OCI-M1 (cell line): ENCODE results near the gene FAM13B.

Experiments used
- DNase-seq: peaks from one replicate; lab custom pipeline; 2025; lab: John Stamatoyannopoulos, UW

The FAM13B gene

GRCh38 chr5:137899493-137899892 is 133.4 kb downstream of the FAM13B start:
- DNase-seq = no peak

- no peak for DNase-seq
Measured at GRCh38 chr5:137896560-137896959, 136.3 kb downstream of the FAM13B start.

DNA sequence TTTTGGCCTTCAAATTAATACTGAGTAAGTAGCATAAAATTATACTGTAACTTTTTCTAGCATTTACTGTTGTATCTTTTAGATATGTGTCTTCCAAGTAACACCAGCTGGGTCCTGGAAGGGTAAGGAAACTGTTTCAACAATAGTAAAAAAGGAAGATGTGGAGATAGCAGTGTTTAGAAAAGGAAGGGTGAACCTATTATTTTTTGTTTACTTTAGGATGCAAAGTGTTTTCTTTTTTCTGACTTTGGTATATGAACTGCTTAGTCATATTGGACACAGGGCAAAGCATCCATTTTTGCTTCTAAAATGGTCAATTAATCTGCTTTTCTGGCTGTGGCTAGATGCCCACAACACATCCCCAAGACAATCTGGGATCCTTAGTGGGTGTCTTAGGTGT is 138.3 kb downstream of the FAM13B start:
- no peak for DNase-seq

DNA sequence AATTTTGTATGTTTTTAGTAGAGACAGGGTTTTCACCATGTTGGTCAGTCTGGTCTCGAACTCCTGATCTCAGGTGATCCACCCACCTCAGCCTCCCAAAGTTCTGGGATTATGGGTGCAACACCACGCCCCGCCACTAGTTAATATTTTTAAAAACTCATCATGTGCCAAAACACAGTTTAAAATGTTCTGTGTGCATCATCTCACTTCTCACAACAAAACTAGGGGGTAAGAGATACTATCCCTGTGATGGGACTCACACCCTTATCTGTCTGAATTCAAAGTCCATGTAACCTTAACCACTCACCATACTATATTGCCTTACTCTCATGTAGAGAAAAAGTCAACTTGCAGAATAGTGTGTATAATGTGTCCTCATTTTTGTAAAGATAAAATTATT is 141.0 kb downstream of the FAM13B start:
- no peak for DNase-seq

DNA sequence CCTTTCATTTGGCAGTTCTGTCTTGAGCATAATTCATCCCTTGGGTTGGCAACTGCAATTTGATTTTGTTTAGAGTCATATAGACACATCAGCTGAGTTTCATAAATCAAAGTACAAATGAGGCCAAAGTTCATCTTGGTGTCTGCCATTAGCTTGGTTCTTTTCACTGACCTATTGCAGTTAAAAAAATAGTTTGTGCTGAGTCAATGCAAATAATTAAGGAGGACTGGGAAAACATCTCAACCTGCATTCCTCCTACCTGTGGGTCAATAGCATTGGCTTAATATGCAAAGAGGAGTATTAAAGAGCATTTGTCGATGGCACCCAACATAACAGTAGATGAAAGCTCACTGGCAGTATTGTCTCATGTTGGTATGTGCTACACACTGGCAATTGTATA is 142.0 kb downstream of the FAM13B start:
- DNase-seq = no peak

DNA sequence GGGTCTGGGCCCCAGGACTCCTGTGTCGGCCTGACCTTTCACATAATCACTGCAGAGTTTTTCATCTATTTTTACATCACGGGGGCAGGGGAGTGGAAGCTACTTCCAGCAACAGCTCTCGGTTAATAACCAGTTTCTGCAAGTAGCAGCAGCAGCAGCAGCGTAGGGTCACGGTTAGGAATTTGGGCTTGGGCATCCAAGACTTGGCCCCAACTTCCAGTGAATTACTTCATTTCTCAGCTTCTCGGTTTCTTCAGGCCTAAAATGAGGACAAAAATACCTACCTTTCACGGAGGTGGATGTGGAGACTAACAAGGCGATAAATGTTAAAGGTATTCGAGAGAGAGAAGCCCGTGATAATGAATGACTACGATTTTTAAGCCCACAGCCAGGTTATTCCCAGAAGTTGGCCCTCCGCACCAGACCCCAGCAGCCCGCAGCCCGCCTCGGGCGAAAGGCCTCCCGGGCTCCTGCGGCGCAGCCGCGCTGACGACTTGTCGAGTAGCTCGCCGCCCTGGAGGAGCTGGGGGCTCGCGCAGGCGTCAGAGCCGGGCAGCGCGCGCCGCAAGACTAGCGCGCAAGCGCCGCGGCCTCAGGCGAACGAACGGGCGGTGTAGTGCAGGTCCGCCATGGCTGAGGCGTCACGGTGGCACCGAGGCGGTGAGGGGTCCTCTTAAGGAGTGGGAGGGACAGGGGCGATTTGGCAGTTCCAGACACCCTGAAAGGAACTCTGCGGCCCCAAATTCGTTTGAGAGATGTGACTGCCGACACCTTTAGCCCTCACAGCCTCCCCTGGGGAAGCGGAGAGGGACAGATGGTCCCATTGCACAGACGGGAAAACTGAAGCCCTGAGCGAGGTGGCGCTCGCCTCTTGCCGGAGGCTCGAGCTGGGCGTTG is 143.8 kb downstream of the FAM13B start, which contains the start of gene PKD2L2:
TSS of gene PKD2L2 (plus strand) at position 595 of the 897 bp plus-strand sequence. CDS start at position 630, 35 bp downstream.
- DNase-seq = peak; percentile 86

DNA sequence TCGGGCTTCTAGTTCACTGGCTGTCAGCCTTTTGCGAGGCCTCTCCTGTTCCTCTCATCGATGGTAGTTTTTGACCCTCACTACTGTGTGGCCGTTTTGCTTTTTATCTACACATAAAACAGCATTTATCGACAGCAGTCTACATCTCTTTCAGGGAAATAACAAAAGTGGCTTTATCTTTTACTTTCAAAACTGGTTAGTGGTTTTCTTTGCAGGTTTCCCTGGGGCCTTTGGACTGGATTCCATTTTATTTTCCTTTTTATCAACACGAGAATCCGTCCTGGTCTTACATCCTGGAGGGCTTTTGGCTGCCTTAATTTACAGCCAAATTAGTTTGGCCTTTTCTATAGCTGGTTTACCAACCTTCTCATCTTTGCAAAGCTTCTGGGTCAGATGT is 144.4 kb downstream of the FAM13B start:
- peak; percentile 74 for DNase-seq
